NCI-H1092 treated with DMSO at 0.1 percent for 48 hours (cell line): ENCODE data around the gene COL23A1.

Source experiments
- DNase-seq: peaks from one replicate; lab custom pipeline; 2025; lab: John Stamatoyannopoulos, UW

Gene COL23A1

DNA sequence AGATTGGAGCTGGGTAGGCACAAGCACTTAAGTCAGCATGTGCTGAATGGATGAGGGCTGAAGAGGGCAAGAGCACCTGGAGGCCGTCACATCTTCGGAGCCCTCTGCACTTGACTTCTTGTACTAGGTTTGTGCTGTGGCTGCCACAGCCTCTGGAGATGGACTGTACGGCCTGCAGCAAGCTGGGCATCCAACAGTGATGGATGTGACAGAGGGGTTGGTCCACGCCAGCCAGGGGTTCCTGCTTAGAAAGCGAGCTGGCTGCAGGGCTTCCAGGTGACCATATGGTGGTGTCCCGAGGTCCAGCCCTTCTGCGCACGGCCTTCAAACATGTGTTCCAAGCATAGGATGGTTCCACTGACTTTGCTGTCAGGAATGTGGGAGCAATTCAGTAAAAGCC lies 292.4 kb downstream of the COL23A1 start:
- no peak for DNase-seq

DNA sequence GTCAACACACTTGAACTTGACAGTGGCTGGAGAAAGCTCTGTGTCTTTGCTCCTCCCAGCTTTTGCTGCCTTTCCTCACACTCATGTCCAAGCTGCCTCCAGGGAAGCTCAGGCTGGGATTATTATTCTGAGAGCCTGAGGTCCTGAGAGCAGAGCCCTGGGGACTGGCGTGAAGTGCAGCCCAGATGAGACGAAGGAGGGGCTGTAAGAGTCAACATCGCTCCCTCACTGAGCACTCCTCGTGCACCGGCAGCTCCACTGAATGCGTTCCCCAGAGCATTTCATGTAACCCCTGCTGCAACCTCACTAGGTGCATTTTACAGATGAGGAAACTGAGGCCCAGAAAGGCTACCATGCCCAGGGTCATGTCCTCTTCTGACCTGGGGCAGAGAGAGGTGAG lies 294.1 kb downstream of the COL23A1 start:
- no peak for DNase-seq

DNA sequence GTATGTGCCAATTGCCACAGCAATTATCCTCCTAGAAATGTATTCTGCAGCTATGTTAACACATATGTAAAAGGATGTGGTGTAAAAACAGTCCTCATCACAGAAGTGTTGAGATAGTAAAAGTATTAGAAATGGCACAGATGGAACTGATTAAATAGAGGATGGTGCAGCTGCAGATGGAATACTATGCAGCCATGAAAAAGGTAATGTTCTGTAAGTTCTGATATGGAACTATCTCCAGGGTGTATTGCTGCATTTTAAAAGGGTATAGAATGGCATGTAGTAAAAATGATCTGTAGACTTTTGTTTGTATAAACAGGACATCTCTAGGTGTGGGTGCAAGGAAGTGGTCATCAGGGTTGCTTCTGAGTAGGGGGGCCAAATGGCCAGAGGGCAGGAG lies 294.6 kb downstream of the COL23A1 start:
- DNase-seq: no peak

GRCh38 chr5:178293815-178294214 lies 296.4 kb downstream of the COL23A1 start:
- no peak for DNase-seq

- DNase-seq: no peak
Observed at GRCh38 chr5:178293400-178293799, 296.8 kb downstream of the COL23A1 start.

DNA sequence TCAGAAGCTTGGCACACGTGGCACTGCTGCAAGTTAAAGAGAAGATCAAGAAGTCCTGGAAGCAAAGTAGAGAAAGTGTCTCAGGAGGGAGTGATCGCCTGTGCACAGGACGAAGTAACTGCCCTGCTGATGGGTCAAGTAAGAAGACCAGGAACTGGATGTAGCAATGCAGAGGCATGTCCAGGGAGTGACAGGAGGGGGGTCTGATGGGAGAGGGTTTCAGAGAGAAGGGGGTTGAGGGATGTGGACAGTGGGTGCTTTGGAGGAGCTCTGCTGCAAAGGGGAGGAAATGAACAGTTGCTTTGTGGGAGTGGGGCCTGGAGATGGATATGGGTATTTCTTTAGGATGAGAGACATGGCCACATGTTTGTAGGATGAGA lies 297.4 kb downstream of the COL23A1 start:
- no peak for DNase-seq

DNA sequence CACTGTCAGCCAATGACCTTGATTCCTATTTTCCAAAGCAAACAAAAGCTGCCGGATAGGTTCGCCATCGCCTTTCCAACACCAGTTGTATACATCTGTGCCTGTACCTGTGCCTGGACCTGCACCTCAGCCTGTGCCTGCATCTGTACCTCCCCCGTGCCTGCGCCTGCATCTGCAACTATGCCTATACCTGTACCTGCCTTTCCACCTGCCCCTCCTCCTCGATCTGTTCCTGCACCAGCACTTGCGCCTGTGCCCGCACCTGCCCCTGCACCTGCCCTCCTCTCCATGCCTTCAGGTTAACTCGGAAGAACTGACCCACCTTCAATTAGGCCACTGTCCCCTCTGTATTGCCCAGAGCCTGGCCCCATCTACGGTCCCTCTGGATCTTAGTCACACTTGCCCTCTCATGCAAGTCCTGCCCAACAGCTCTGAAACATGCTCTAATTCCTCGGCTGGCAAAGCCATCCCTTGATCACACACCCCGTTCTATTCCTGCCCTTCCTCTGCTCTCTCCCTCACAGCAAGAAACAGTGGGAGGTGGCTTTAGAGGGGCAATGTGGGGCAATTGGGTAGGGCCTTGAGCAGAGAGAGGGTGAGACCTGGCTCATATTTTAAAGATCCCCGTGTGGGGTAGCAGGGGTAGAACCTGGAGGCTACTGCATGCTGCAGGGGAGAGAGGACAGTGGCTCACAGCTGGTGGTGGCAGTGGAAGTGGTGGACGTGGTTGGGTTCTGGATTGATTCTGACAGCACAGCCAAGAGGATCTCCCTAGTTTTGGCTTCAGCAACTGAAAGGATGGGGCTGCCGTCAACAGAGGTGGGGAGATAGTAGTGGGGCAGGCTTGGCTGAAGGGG lies 298.0 kb downstream of the COL23A1 start:
- DNase-seq: no peak

- DNase-seq: no peak
Observed at GRCh38 chr5:178291161-178291561, 299.0 kb downstream of the COL23A1 start.

GRCh38 chr5:178290376-178290775 lies 299.8 kb downstream of the COL23A1 start:
- DNase-seq: no peak

- DNase-seq: no peak
Observed at GRCh38 chr5:178289438-178289837, 300.8 kb downstream of the COL23A1 start.

DNA sequence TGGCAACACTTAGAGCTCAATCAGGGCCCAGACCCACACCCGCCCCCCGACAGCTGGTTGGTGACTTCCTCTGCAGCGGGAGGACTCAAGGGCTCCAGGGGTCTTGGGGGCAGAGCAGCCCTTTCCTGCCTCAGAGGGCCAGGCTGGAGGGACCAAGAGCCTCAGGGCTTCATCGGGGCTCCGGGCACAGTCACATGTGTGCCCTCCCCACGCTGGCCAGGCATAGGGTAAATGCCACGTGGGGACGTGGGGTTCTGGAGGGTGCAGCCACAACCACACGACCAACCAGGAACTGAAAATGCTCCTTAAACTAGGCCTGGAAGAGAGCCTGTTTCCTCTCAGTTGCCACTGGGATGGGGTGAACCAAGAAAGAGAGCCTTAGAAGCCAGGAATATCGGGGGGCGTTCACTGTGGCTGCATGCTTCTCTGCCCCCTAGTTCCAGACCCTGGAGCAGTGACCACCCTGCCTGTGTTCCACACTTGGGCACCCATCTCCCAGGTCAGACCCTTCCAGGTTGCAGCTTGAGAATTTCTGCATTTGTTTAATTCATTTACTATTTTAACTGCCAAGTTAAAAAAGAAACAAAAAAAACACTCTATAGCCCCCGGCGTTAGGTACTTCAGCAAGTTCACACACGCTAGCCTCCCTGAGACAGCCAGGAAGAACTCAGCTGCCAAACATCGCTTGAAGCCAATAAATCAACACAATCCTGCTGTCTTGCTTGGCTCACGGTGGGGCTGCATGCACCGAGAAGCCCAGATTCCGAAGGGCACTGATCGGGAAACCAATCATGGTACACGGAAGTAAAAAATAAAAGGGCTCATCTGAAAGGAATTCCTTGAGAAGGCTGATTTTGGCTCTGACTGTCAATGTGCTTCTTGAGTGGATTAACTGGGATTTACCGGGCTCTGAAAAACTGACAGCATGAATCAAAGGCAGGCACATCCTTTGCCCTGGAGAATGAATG lies 301.5 kb downstream of the COL23A1 start:
- DNase-seq: no peak

DNA sequence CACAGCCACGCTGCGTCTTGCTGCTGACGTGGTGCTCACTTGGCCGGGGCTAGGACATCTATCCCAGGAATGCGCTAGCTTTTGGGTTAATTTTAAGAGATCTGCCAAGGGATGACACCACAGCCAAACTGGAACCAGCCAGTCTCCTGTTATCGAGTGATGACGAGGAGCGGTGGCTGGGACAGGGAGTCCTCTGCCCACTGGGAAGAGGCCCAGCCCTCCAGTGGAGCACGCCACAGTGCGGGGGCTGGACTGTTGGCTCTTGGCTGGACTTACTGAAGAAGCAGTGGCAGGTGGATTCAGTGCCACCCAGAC lies 302.4 kb downstream of the COL23A1 start:
- no peak for DNase-seq

- no peak for DNase-seq
Observed at GRCh38 chr5:178287091-178287790, 303.0 kb downstream of the COL23A1 start.

DNA sequence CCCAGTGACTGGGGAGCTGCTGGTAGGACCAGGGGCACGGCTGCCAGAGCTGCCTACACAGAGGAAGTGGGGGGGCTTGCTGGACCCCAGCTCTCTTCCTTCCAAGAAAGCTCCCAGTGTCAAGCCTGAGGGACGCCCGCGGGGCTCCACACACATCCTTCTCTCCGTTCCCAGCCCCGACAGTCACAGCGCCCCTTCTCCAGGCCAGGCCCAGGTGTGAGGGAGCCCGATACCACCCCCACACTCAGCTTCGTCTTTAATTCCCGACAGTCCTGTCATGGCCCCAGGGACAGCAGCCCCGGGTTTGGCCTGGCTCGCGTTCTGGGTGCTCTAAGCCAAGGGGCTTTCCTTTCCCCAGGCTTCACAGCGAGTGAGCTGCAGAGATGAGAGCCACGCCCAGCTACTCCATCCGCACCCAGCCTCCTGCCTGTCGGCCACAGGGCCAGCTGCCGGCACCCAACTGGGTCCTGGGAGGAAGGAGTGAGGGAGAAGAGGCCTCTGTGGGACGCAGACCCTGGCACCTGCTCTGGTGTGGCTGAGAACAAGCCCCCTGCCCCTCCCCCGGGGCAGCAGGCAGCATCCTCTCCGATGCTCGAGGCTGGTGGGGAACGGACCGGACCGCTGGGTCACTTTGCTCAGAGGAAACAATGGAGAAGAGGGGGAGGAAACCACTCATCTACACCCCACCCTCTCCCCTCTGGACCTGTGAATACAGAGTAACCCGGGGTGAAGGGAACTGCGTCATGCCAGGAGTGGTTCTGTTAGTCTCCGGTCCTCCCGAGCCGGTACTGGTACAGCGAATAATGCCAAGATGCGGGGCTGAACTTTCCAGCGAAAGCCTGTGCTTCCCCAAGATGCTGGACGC lies 303.7 kb downstream of the COL23A1 start:
- no peak for DNase-seq

- DNase-seq: no peak
Observed at GRCh38 chr5:178285399-178286225, 304.6 kb downstream of the COL23A1 start.

DNA sequence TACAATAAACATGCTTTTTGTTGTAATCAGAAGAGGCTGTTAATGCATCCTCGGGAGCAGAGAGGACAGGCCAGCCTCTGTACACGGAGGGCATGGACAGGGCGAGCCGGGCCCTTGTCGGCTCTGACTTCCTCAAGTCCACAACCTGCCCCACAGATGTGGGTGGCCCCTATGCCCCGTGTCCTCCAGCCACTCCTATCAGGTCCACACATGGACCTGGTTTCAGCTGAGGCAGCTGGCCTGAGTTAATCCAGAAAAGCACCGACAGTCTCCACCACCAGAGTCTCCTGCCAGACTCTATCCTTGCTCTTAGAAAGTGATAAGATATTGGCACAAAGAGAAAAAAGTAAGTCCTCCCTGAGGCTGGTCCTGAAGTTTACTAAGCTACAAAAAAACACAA lies 305.2 kb downstream of the COL23A1 start:
- no peak for DNase-seq

DNA sequence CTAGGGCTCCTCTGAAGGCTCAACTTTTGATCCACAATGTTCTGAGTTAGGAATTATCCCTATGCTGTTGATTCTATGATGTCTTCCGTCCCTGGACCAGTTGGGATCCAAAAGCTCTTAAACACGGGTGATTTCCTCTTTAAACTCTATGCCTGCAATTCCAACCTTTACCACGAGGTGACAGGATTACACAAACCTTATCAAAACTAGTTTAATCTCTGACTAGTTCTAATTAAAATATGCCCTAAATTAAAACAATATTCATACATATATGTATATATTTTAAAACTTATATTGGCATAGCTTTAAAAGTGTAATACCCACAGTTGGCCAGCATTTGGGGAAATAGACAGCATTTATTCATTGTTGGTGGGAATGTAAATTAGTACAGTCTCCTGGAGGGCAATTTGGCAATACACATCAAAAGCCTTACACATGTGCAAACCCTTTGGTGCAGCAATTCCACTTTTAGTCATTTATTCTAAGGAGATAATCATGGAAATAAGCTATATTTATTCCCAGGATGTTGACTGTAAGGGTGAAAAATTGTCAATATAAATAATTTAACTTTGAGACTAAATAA lies 306.0 kb downstream of the COL23A1 start:
- no peak for DNase-seq

DNA sequence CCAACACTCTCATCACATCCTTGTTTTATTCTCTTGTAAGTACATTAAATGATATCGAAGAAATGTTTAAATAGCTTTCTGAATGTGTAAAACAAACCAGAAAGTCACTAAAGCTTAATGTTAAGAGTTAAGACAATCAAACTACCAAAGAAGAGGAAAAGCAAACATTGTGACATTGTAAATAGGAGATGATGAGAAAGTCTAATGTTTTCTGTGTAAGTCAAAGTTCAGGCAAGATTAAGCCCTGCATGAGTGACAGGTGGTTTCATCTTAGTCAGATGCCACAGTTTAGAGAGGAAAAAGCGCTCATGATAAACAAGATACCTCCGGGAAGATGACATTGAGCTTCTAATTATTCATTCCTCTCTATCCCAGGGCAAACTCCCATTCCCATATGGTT lies 306.7 kb downstream of the COL23A1 start:
- no peak for DNase-seq

- DNase-seq: no peak
Observed at GRCh38 chr5:178282391-178282790, 307.8 kb downstream of the COL23A1 start.

DNA sequence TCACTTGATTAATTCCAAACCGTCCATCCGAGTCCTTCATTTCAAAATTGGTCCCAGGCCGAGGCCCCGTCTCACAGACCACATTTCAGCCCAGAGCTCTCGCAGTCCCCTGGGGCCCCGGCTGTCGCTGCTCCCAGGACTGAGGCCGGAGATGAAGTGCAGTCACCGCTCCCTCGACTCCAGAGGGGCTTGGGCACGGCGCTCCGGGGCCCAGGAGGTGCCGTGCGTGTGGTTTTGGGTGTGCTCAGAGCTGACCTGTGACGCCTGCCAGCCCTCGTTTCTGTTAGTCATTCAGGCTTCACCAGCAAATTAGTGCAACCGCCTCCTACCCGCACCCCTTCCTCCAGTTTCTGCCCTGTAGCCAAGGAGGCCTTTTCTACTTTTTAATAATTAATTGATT lies 308.9 kb downstream of the COL23A1 start:
- no peak for DNase-seq
